Activated CD8-positive, alpha-beta T cell treated with anti-CD3 and anti-CD28 coated beads for 36 hours (primary cell): ENCODE results near the gene PPL. TPM values are rescaled to one million over a fixed set of nuclear protein-coding genes. Genes with fewer than 3 reads are reported as not detected.
"Not testable (repeated sequence)": the region's sequence is repeated elsewhere in the genome, so short reads cannot be mapped to it uniquely, and the experiment has no call there.

Source experiments
- ATAC-seq: fragments of 200-7000 bp; cut with Tn5 transposase; one replicate; pipeline ENCODE4 v1.10.0; 2021; ENCODE audit warnings: mild to moderate bottlenecking, moderate library complexity
- CTCF ChIA-PET: fragments of 350-600 bp; sonication (Branson Sonifier 250); formaldehyde crosslinking; loops from one replicate; lab custom pipeline; 2021; ENCODE audit warnings: antibody characterized with exemption; lab: Charles Lee
- POLR2A ChIA-PET: fragments of 350-600 bp; sonication (Branson Sonifier 250); formaldehyde crosslinking; loops from one replicate; lab custom pipeline; 2021; ENCODE audit warnings: antibody characterized with exemption; lab: Charles Lee
- DNase-seq: peaks from one replicate; pipeline ENCODE4 v3.0.0-alpha.2; 2020
- H3K27ac Mint-ChIP-seq: one replicate; pipeline ENCODE4 v1.8.0; 2021; ENCODE audit warnings: mild to moderate bottlenecking, mixed read lengths
- H3K27me3 Mint-ChIP-seq: one replicate; pipeline ENCODE4 v1.8.0; 2021; ENCODE audit warnings: mixed read lengths
- H3K36me3 Mint-ChIP-seq: one replicate; pipeline ENCODE4 v1.8.0; 2021; ENCODE audit warnings: low read depth, mixed read lengths
- H3K4me1 Mint-ChIP-seq: one replicate; pipeline ENCODE4 v1.8.0; 2021; ENCODE audit warnings: low read depth, mixed read lengths
- H3K4me3 Mint-ChIP-seq: one replicate; pipeline ENCODE4 v1.8.0; 2021; ENCODE audit warnings: mild to moderate bottlenecking, moderate library complexity, mixed read lengths
- H3K9me3 Mint-ChIP-seq: one replicate; pipeline ENCODE4 v1.8.0; 2021; ENCODE audit warnings: mixed read lengths
- CTCF ChIP-seq: fragments of 200-600 bp; IDR thresholded peaks from one replicate; pipeline ENCODE4 v1.8.0; 2022; ENCODE audit warnings: antibody characterized with exemption, mild to moderate bottlenecking
- intact Hi-C: fragments of 100-400 bp; cut with micrococcal nuclease; formaldehyde crosslinking; loops from one replicate; pipeline ENCODE4 v1.10.0; 2022
- total RNA-seq, 2 experiments: library from RNA; stranded (reverse); gene quantifications; one replicate each; pipeline ENCODE4 v1.2.3, GENCODE V29; 2021

Gene PPL
- total RNA-seq, 2 experiments from 2014 or later = 0.05 TPM; not detected in 1

- Mint-ChIP-seq H3K4me1 (peaks cover 16% of the 10 kb centered on the region), H3K4me3 (peak within 1 kb of the TSS; percentile 76), H3K27ac (no peak within 1 kb of the TSS), H3K9me3 (no peaks in the 10 kb centered on the region), H3K36me3 (no peaks in the 10 kb centered on the region), H3K27me3 (peaks cover 39% of the 10 kb centered on the region)
- TF ChIP-seq CTCF = no peak
- CTCF ChIA-PET = no interaction called here
- intact Hi-C loops = no loop called here
- POLR2A ChIA-PET = interaction anchor here (1.0 to 1.2 kb wide), 2 partner anchors 12 to 86 kb away, joined by 3 read pairs; no protein-coding TSS in a partner anchor
- DNase-seq (peak; percentile 96), ATAC-seq (peak; percentile 98)
Measured at GRCh38 chr16:4957720-4958509, 21.0 kb upstream of the PPL start, which contains the start of gene SEC14L5. TSS of gene SEC14L5 (plus strand) at chr16:4958330. CDS start at chr16:4959324, 994 bp downstream.

GRCh38 chr16:4957420-4957719, 20.4 kb upstream of the PPL start:
- H3K36me3 Mint-ChIP-seq = no peaks in the 10 kb centered on the region
- peak overlapping the region; percentile 76 for H3K4me3 Mint-ChIP-seq
- peaks cover 39% of the 10 kb centered on the region for H3K27me3 Mint-ChIP-seq
- ChIA-PET CTCF (interaction anchor here (1.3 kb wide), 1 partner anchor 123 kb away, joined by 3 read pairs; no protein-coding TSS in a partner anchor), POLR2A (interaction anchor here (1.0 kb wide), 1 partner anchor 87 kb away, joined by 3 read pairs; no protein-coding TSS in a partner anchor)
- no peak for TF ChIP-seq CTCF
- ATAC-seq (no peak), DNase-seq (no peak)
- H3K4me1 Mint-ChIP-seq = peaks cover 16% of the 10 kb centered on the region
- H3K27ac Mint-ChIP-seq = no peak overlapping the region
- intact Hi-C loops = no loop called here
- no peaks in the 10 kb centered on the region for H3K9me3 Mint-ChIP-seq

GRCh38 chr16:4954714-4955113, 17.8 kb upstream of the PPL start:
- POLR2A ChIA-PET = no interaction called here
- H3K4me1 Mint-ChIP-seq = peaks cover 16% of the 10 kb centered on the region
- H3K36me3 Mint-ChIP-seq = no peaks in the 10 kb centered on the region
- peaks cover 34% of the 10 kb centered on the region for H3K27me3 Mint-ChIP-seq
- CTCF ChIA-PET = interaction anchor here (1.2 kb wide), 1 partner anchor 212 kb away, joined by 3 read pairs; no protein-coding TSS in a partner anchor
- ATAC-seq (no peak), DNase-seq (no peak)
- no peak for TF ChIP-seq CTCF
- intact Hi-C loops = no loop called here
- H3K4me3 Mint-ChIP-seq = no peak overlapping the region
- H3K27ac Mint-ChIP-seq = no peak overlapping the region
- H3K9me3 Mint-ChIP-seq = no peaks in the 10 kb centered on the region

GRCh38 chr16:4951583-4951982, 14.6 kb upstream of the PPL start:
- CTCF ChIA-PET = not testable (repeated sequence)

GRCh38 chr16:4949986-4950385, 13.0 kb upstream of the PPL start:
- intact Hi-C loops = no loop called here
- H3K27me3 Mint-ChIP-seq = peaks cover 7% of the 10 kb centered on the region
- ChIA-PET POLR2A (no interaction called here), CTCF (no interaction called here)
- ATAC-seq (no peak), DNase-seq (no peak)
- peaks cover 2% of the 10 kb centered on the region for H3K4me1 Mint-ChIP-seq
- no peaks in the 10 kb centered on the region for H3K36me3 Mint-ChIP-seq
- H3K9me3 Mint-ChIP-seq = no peaks in the 10 kb centered on the region
- no peak overlapping the region for H3K4me3 Mint-ChIP-seq
- no peak overlapping the region for H3K27ac Mint-ChIP-seq
- no peak for TF ChIP-seq CTCF

More at GRCh38 chr16:4951583-4951982, 14.6 kb upstream of the PPL start:
- ATAC-seq, DNase-seq, H3K27ac Mint-ChIP-seq, H3K4me1 Mint-ChIP-seq, POLR2A ChIA-PET, H3K36me3 Mint-ChIP-seq, H3K4me3 Mint-ChIP-seq, H3K9me3 Mint-ChIP-seq, intact Hi-C loops: not testable (repeated sequence)
- H3K27me3 Mint-ChIP-seq = peaks cover 15% of the 10 kb centered on the region
